Smooth muscle cell (in vitro differentiated cells): ENCODE measurements around the gene GPR3. TPM values are rescaled to one million over a fixed set of nuclear protein-coding genes. Genes with fewer than 3 reads are reported as not detected.

Experiments used
- DNase-seq: peaks from one replicate; lab custom pipeline; 2025; ENCODE audit not compliant: unreplicated experiment; lab: John Stamatoyannopoulos, UW
- H2AFZ ChIP-seq: fragments of 200-600 bp; sonication (generic); 2 replicates; pipeline ENCODE4 v1.6.0; 2016; ENCODE audit warnings: antibody characterized with exemption, low read depth, mild to moderate bottlenecking
- H3F3A ChIP-seq: fragments of 200-600 bp; sonication (generic); 2 replicates; pipeline ENCODE4 v1.6.0; 2017; ENCODE audit warnings: antibody characterized with exemption, low read depth
- H3K27ac ChIP-seq: fragments of 200-600 bp; sonication (generic); 2 replicates; pipeline ENCODE4 v1.5.1; 2016; ENCODE audit warnings: low read depth, mild to moderate bottlenecking
- H3K27me3 ChIP-seq: fragments of 200-600 bp; sonication (generic); 2 replicates; pipeline ENCODE4 v1.6.1; 2016; ENCODE audit warnings: low read depth, mild to moderate bottlenecking
- H3K36me3 ChIP-seq: fragments of 200-600 bp; sonication (generic); 2 replicates; pipeline ENCODE4 v1.5.1; 2016; ENCODE audit warnings: low read depth
- H3K4me1 ChIP-seq: fragments of 200-600 bp; sonication (generic); 2 replicates; pipeline ENCODE4 v1.5.1; 2016; ENCODE audit warnings: low read depth
- H3K4me2 ChIP-seq: fragments of 200-600 bp; sonication (generic); 2 replicates; pipeline ENCODE4 v1.6.0; 2016; ENCODE audit warnings: mild to moderate bottlenecking
- H3K4me3 ChIP-seq: fragments of 200-600 bp; sonication (generic); 2 replicates; pipeline ENCODE4 v1.5.1; 2016; ENCODE audit warnings: mild to moderate bottlenecking
- H3K79me2 ChIP-seq: fragments of 200-600 bp; sonication (generic); 2 replicates; pipeline ENCODE4 v1.6.0; 2016; ENCODE audit warnings: low read depth, mild to moderate bottlenecking
- H3K9ac ChIP-seq: fragments of 200-600 bp; sonication (generic); 2 replicates; pipeline ENCODE4 v1.6.0; 2016; ENCODE audit warnings: low read depth
- H3K9me3 ChIP-seq: fragments of 200-600 bp; sonication (generic); replicated peaks from 2 replicates; pipeline ENCODE4 v1.5.1; 2016; ENCODE audit warnings: low read depth
- H4K20me1 ChIP-seq: fragments of 200-600 bp; sonication (generic); 2 replicates; pipeline ENCODE4 v1.6.0; 2016; ENCODE audit warnings: low read depth
- CTCF ChIP-seq: fragments of 200-600 bp; sonication (generic); IDR thresholded peaks from 2 replicates; pipeline ENCODE4 v1.5.1; 2017; ENCODE audit warnings: borderline replicate concordance, mild to moderate bottlenecking, antibody characterized with exemption; ENCODE audit not compliant: insufficient read depth, poor library complexity, severe bottlenecking
- WGBS: methylation state at CpG from one replicate; pipeline ENCODE4 v1.1.7; 2016; ENCODE audit warnings: low lambda C conversion rate; 5-methylcytosine and 5-hydroxymethylcytosine counted together
- polyA plus RNA-seq: library from polyadenylated mRNA; unstranded; fragments of >200 nt; fragmentation: Nextera tagmentation; extraction: Ambion mirVana; gene quantifications from 2 replicates; pipeline ENCODE4 v1.2.1, GENCODE V29; 2016
- total RNA-seq: library from RNA; depleted of rRNA; stranded (reverse); fragments of >200 nt; gene quantifications from 2 replicates; pipeline ENCODE4 v1.2.3, GENCODE V29; 2014

Gene GPR3
- total and polyA plus RNA-seq, 2 experiments from 2014 or later, result 2.7 to 4.0 TPM

DNA sequence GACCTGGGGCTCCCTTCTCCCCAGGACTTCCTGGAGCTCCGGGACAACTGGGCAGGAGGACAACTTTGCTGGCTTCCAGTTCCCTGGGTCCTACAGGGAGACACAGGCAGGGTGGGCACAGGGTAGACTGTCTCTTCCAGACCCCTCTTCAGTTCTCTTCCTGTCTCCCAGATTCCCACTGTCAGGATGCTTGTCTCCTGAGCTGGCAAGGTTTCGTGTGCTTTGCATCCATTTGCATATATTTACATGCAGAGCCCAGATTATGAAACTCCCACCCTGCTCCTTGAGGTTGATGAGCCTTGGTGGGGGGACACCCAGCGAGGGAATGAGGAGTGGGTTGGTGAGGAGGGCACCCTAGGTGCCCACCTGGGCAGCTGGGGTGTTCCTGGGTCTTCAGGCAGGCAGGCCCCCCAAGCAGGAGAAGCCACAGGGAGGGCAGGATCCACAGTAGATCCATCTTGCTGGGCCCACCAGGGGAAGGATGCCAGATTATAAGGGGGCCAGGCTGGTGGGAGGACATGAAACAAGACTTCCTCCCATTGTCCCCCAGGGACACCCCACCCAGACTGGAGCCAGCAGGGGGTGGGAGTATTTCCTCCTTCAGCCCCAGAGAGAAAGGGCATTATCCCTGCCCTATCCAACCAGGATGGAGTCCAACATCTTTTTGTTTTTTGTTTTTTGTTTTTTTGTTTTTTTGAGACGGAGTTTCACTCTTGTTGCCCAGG lies 17.9 kb upstream of the GPR3 start, which contains the start of gene FCN3:
FCN3 (minus strand) TSS at position 463 of the 725 bp plus-strand sequence; CDS start at position 457, 6 bp downstream.
- Histone ChIP-seq H3K79me2 (no peaks in the 10 kb centered on the region), H3K27me3 (no peaks in the 10 kb centered on the region), H3K9ac (no peak within 1 kb of the TSS), H3K36me3 (no peaks in the 10 kb centered on the region), H3F3A (no peaks in the 10 kb centered on the region), H4K20me1 (no peaks in the 10 kb centered on the region), H3K4me2 (no peak within 1 kb of the TSS), H2AFZ (no peak within 1 kb of the TSS), H3K27ac (no peak within 1 kb of the TSS), H3K4me1 (no peaks in the 10 kb centered on the region), H3K4me3 (no peak within 1 kb of the TSS), H3K9me3 (no peaks in the 10 kb centered on the region)
- 69% methylated on average over 4 of the region's 4 CpGs for WGBS
- no peak for DNase-seq
- TF ChIP-seq CTCF, result no peak

DNA sequence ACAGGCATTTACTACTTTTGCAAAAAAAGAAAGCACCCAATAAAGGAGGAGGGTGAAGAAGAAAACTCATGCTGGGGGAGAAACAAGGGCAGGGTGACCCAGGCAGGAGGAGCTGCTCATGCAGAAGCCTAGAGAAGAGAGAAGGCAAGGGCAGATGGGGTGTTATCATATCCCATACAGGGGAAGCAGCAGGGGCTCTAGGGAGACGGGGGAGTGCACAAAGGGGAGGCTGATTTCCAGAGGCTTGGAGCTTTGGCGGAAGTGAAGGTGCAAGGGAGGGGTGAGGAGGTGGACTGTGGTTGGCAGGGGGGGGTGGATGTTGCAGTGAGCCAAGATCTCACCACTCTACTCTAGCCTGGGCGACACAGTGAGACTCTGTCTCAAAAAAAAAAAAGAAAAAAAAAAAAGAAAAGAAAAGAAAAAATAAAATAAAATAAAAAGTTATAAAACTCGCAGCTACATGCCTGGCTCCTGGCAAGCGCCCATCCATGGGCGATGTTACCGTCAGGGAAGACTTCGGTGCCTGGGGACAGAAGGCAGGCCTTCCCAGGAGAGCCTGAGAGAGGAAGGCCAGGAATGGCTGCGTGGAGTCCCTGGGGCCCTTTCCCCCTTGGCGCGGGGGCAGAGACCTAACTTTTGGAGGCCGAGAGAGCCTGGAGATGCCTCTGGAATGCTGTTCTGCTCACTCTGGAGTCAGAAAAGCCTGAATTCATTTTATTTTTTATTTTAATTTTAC lies 14.5 kb upstream of the GPR3 start:
- WGBS, result 86% methylated on average over 12 of the region's 12 CpGs
- no peak for DNase-seq
- no peak overlapping the region for H3K4me2 ChIP-seq
- H3K4me1 ChIP-seq, result no peaks in the 10 kb centered on the region
- no peak overlapping the region for H2AFZ ChIP-seq
- H4K20me1 ChIP-seq, result no peaks in the 10 kb centered on the region
- H3K27me3 ChIP-seq, result no peaks in the 10 kb centered on the region
- H3K27ac ChIP-seq, result no peak overlapping the region
- H3K9me3 ChIP-seq, result no peaks in the 10 kb centered on the region
- H3F3A ChIP-seq, result no peaks in the 10 kb centered on the region
- TF ChIP-seq CTCF, result no peak
- no peaks in the 10 kb centered on the region for H3K79me2 ChIP-seq
- H3K4me3 ChIP-seq, result no peak overlapping the region
- no peaks in the 10 kb centered on the region for H3K36me3 ChIP-seq
- H3K9ac ChIP-seq, result no peak overlapping the region

DNA sequence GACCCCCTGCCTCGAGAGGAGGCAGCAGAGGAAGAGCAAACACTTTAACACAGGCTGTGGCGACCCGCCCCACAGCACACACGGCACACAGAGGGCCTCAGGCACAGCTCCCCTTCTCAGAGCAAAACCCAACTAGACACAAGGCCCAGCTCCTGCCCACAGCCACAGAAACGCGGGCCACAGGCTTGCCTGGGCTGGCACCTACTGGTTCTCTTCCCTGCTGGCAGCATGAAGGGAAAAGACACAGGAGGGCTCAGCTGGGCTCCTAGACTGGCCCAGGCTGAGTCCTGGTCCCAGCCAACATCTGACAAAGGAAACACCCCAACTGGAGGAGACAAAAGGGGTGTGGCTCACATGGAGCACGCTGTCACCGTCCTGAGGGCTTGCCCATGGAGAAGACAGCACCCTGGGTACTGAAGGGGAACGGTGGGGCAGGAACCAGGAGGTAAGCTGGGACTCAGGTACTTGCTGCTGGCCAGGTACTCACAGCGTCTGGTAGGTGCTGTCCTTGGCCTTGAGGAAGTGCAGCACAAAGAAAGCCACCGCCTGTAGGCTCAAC lies 12.8 kb upstream of the GPR3 start:
- H3K27ac ChIP-seq, result no peak overlapping the region
- no peaks in the 10 kb centered on the region for H4K20me1 ChIP-seq
- H3F3A ChIP-seq, result no peaks in the 10 kb centered on the region
- no peak for TF ChIP-seq CTCF
- no peaks in the 10 kb centered on the region for H3K27me3 ChIP-seq
- no peaks in the 10 kb centered on the region for H3K36me3 ChIP-seq
- H3K9ac ChIP-seq, result no peak overlapping the region
- no peaks in the 10 kb centered on the region for H3K9me3 ChIP-seq
- no peak overlapping the region for H2AFZ ChIP-seq
- H3K4me3 ChIP-seq, result no peak overlapping the region
- H3K79me2 ChIP-seq, result no peaks in the 10 kb centered on the region
- H3K4me1 ChIP-seq, result no peaks in the 10 kb centered on the region
- 86% methylated on average over 11 of the region's 11 CpGs for WGBS
- no peak overlapping the region for H3K4me2 ChIP-seq
- DNase-seq, result no peak
